ENCODE measurements around the gene MERTK. TPM values are rescaled to one million over a fixed set of nuclear protein-coding genes. Genes with fewer than 3 reads are reported as not detected.
A peak's percentile ranks its signal among the peaks of the same experiment; 100 is the strongest.
"Not testable (repeated sequence)": the region's sequence is repeated elsewhere in the genome, so short reads cannot be mapped to it uniquely, and the experiment has no call there.

Gene MERTK
- 22.9 TPM for polyA plus RNA-seq (ENCODE audit: insufficient read length)
- long read RNA-seq, donor 1, partial matches to known transcripts, result 0 of 1 reads
- long read RNA-seq, donor 1, other reads (novel, unspliced or antisense), result 0 of 1 reads
- long read RNA-seq, donor 2, partial matches to known transcripts, result 0 of 1 reads
- long read RNA-seq, donor 2, other reads (novel, unspliced or antisense), result 0 of 1 reads
- long read RNA-seq, donor 3, partial matches to known transcripts, result 6 of 7 reads
- long read RNA-seq, donor 3, other reads (novel, unspliced or antisense), result 0 of 7 reads
- long read RNA-seq, donor 4, result 0 reads
- long read RNA-seq, donor 5, partial matches to known transcripts, result 10 of 13 reads
- long read RNA-seq, donor 5, other reads (novel, unspliced or antisense), result 0 of 13 reads
- long read RNA-seq, donor 6, partial matches to known transcripts, result 0 of 1 reads
- long read RNA-seq, donor 6, other reads (novel, unspliced or antisense), result 0 of 1 reads
- long read RNA-seq, donor 7, partial matches to known transcripts, result 0 of 1 reads
- long read RNA-seq, donor 7, other reads (novel, unspliced or antisense), result 0 of 1 reads
- long read RNA-seq, donor 8, result 0 reads

DNA sequence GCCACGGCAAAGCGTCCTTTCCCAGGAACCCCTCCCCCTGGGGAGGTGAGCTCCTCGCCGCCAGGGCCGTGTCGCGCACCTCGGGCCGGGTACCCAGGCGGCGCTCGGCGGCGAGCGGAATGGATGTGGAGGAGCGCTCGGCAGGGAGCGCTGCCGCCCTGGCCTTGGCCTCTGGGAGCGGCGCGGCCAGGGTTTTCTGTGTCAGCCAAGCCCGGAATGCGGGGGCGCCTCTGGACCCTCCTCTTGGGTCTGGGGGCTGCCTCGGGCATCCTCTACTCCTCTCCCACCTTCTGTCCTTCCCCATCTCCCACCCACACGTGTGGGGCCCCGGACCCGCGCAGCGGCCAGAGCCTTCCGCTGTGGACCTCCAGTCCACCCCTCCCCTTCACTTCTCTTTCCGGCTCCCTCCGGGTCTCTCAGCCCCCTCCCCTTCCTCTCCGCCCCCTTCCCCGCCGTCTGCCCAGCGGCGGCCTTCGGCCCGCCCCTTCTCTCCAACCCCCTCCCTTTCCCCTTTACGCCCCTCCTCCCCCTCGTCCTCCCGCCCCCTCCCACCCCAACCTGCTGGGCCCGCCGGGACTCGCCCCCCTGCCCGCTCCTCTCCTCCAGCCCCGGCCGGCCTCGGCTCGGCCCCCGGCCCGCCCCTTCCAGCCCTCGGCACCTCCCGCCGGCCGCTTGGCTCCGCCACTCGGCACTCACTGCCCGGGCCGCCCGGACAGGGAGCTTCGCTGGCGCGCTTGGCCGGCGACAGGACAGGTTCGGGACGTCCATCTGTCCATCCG lies at the start of gene MERTK:
MERTK (plus strand) TSS at position 684 of the 779 bp plus-strand sequence. CDS start 129 bp downstream, outside the sequence.
- DNase-seq, result peak; percentile 90

DNA sequence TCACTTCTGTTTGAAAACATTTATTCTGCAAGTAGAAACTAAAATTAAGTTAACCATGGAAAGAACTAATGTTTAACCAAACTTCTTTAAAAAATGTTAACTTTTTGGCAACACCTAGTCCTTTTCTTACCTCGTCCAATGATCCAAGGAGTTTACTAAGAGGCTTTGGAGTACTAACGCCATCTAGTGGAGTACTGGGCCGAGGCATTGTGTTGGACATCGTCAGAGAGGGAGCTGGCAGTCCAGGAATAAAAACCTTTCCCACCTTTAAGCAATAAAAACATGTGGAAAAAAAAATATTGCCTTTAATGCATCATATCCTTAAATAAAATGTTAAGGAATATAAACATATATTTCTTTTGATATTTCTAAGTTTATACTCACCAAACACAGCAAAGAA lies 47.8 kb upstream of the MERTK start:
- not testable (repeated sequence) for DNase-seq

DNA sequence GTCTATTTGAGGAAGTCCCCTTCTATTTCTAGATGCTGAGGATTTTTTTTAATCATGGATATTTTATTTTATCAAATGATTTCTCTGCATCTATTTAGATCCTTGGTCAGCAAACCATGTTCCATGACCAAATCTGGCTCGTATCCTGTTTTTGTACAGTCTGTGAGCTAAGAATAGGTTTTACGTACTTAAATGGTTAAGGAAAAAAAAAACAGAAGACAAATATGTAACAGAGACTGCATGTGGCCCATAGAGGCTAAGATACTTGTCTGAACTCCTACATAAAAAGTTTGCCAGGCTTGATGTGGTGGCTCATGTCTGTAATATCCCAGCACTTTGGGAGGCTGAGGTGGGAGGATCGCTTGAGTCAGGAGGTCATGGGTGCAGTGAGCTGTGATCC lies 45.9 kb upstream of the MERTK start:
- DNase-seq, result not testable (repeated sequence)

- DNase-seq, result not testable (repeated sequence)
Observed at GRCh38 chr2:111860005-111860404, 38.4 kb upstream of the MERTK start.

DNA sequence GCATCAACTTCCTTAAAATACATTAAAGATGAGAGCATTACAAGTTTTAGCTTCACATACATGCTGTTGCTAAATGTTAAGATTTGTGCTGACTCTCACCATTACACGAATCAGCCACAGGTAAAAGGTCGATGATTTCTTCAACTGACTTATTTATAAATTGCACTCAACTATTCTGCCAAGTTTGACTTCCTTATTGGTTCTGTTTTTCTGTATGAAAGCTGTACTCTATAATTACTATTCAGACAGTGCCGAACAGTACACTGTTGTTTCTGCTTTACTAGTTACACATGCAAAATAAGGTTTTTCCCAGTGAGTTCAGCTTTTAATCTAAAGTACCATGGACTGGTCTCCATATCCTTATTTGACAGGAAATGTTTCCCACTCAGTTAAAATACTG lies 33.3 kb upstream of the MERTK start:
- DNase-seq, result not testable (repeated sequence)

DNA sequence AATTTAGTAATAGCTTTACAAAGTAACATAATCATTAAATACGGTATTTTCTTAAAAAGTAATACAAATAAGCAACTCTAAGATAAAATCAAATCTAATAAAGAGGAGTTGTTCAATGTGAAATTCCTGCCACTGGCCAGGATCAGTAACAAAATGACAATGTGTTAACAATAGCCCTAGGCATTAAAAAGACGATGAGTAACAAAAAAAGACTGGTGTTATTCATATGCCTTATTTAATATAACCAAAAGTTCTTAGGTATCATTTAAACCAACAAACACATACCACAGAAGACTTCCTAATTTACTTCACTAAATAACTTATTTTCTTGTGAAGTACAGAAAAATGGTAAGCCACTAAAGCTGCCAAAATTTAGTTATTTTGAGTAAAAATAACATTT lies 25.6 kb upstream of the MERTK start:
- DNase-seq, result not testable (repeated sequence)

GRCh38 chr2:111883661-111884591 lies 14.5 kb upstream of the MERTK start, which contains the start of gene ANAPC1:
TSS of gene ANAPC1 (minus strand) at chr2:111884193. CDS start at chr2:111880825, 3,368 bp downstream.
- DNase-seq, result peak; percentile 85

DNA sequence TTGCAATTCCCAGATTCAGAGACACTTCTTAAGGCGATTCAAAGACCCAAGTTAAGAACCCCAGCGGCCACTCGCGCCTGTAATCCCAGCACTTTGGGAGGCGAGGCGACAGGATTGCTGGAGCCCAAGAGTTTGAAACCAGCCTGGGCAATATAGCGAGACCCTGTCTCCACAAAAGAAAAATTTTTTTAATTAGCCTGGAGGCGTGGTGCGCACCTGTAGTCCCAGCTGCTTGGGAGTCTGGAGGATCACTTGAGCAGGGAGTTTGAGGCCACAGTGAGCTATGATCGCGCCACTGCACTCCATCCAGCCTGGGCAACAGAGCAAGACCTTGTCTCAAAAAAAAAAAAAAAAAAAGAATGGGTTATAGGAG lies 13.8 kb upstream of the MERTK start:
- no peak for DNase-seq

DNA sequence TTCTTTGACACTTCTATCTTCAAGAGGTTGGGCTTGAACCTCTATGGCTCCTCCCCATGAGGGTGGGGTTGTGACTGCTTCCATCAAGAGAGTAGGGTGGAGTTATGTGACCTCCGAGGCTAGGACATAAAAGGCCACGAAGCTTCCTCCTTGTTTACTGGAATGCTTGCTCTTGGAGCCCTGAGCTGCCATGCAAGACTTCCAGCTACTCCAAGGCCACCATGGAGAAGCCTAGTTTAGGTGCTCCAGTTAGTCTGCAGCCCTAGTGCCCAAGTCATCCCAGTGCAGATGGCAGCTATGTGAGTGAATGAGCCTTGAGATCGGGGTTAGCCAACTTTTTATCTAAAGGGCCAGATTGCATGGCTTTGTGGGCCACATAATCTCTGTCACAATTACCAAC lies 2.4 kb upstream of the MERTK start:
- DNase-seq, result no peak

DNA sequence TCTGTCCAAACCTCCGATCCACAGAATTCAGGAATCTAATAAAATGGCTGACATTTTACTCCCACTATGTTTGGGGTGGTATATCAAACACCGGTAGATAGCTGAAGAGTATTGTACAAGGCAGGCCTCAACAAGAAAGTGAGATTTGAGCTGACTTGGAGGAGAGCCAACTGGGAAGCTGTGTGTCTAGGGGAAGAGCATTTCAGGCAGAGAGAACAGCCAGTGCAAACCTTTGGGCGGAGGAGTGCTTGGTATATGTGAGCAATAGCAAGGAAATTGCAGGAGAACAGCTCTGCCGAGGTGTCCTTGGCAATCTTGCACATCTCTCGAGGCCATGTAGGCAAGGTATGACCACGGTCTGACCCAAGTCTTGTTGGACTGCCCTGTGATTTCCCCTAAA lies 1.8 kb upstream of the MERTK start:
- no peak for DNase-seq

DNA sequence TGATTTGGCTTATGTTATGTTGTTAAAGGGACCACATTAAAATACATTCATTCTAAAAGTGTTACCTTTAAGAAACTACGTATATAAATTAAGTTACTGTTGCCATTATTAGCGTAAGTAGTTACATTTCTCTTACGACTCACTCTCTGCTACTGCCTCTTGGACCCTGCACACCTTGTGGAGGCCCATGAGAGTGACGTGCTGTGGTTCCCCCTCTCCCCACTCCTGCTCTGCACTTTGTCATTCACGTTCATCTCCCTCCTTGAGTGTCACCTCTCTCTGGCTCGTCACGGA lies 830 bp upstream of the MERTK start:
- no peak for DNase-seq

GRCh38 chr2:111898703-111899514 lies 502 bp downstream of the MERTK start:
- no peak for DNase-seq

DNA sequence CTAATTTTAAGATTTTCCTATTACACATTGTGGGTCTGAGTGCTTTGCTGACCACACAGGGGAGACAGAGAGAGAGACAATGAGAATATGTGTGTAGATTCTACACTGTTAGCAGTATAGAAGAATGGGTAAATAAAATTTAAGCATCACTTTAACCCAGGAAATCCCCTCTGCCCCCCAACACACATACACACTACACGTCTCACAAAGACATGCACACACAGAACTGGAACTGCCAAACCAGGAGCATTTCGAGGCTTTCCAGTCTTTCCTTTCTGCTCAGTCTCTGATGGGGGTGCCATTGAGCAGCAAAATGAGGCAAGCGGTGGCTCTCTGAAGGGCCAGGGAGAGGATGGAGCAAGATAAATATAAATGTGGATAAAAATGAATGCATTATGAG lies 2.5 kb downstream of the MERTK start:
- DNase-seq, result no peak

GRCh38 chr2:111903516-111903915 lies 5.1 kb downstream of the MERTK start:
- no peak for DNase-seq

DNA sequence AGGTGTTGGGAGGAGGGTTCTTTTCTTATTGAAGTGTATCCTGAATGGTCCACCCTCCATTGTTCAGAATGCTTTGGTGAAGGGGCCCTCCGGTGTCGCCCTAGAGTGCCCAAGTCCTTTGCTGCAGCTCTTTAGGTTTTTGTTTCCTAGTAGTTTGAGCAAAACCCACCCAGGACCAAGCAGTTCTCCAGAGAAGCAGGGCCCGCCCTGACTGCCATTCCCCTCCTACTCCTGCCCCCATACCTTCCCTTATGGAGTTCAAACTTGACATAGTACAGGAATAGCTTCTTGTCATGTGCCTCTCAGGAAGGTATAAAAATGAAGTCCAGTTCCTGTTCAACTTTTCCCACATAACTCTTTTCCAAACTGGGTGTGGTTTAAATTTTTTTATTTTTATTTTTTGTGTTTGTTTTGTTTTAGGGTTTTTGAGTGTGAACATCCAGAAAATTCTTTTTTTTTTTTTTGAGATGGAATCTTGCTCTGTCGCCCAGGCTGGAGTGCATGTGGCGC lies 5.6 kb downstream of the MERTK start:
- DNase-seq, result no peak

DNA sequence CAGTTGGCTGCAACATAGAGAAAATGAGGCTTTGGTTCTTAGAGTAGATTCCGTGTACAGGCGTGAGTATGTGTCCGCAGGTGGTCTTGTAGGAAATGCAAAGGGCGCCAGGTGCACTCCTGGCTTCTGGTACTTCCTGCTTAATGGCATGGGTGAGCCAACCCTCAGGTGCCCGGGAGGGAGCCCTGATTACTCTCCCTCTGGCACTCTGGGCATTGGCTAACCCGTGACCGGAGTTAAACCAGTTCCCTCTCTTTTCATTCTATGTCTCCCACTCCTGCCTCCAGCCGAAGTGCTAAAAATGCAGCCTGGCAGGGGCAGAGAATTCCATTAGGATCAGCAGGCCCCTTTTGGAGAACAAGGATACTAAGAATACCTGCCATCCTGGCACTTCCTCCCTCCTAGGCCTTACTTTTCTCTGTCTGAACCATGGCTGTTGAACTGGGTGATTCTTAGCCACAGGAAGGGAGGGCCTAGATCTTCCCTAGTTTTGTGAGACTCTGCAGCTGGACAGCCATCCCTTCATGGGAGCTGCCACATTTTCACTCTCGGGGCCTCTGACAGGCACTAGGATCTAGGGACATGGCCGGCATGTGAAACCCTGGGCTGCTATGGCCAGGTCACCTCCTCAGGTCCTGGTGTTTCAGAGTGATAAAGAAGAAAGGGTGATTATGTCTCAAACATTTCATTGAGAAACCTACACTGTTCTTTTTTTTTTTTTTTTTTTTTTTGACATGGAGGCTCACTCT lies 6.5 kb downstream of the MERTK start:
- no peak for DNase-seq

- not testable (repeated sequence) for DNase-seq
Observed at GRCh38 chr2:111905475-111905869, 7.1 kb downstream of the MERTK start.

- DNase-seq, result no peak
Observed at GRCh38 chr2:111905990-111906735, 7.8 kb downstream of the MERTK start.

GRCh38 chr2:111908578-111908977 lies 10.2 kb downstream of the MERTK start:
- DNase-seq, result no peak

Measured in left kidney (tissue), 8 donors.